ENCODE data around the gene NTN3. TPM values are rescaled to one million over a fixed set of nuclear protein-coding genes. Genes with fewer than 3 reads are reported as not detected.

NTN3 gene
- total RNA-seq, 2 experiments from 2014 or later = not detected

DNA sequence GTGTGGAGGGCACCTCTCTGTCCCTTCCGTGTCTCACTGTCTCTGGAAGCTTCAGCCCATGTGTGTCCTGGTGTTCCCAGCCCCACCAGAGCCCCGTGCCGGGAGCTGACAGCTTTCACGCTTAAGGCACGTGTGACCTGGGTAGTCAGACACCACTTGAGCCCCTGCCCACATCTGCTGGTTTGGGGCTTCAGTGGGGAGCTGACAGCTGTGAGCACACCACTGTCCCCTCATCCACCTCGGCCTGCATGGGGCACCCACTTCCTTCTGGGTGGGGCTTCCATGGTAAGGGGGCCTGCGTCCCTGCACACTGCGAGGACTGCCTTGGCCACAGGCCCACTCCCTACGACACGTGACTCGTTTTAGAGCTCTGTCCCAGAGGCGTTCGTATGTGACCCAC is 13.8 kb upstream of the NTN3 start:
- H3K4me1 Mint-ChIP-seq (ENCODE audit: low read depth) = peaks cover 5% of the 10 kb centered on the region
- peaks cover 5% of the 10 kb centered on the region for H3K36me3 Mint-ChIP-seq (ENCODE audit: low read depth)
- H3K4me3 Mint-ChIP-seq = no peak overlapping the region
- Histone ChIP-seq H3K4me1 (ENCODE audit: insufficient read depth, low read length) (peaks cover 21% of the 10 kb centered on the region), H3K4me3 (ENCODE audit: low read length) (no peak overlapping the region), H3K36me3 (ENCODE audit: insufficient read depth, low read length) (peaks cover 7% of the 10 kb centered on the region), H3K9me3 (ENCODE audit: control insufficient read depth in 1 of 2, insufficient read depth in 1 of 2, low read length in 2 of 2) (no peaks in the 10 kb centered on the region), H3K27ac (ENCODE audit: low read depth in 1 of 2, low read length in 2 of 2) (no peak overlapping the region), H3K27me3 (ENCODE audit: control insufficient read depth in 1 of 2, insufficient read depth in 2 of 2, low read length in 2 of 2) (no peaks in the 10 kb centered on the region)
- ChIA-PET CTCF (no interaction called here), POLR2A (no interaction called here)
- H3K27me3 Mint-ChIP-seq = no peaks in the 10 kb centered on the region
- H3K27ac Mint-ChIP-seq = no peak overlapping the region
- ATAC-seq (ENCODE audit: poor library complexity) (no peak), DNase-seq (no peak)
- intact Hi-C loops (cut with DNase I, micrococcal nuclease) = no loop called here
- H3K9me3 Mint-ChIP-seq = no peaks in the 10 kb centered on the region
- TF ChIP-seq, protein P1, sequence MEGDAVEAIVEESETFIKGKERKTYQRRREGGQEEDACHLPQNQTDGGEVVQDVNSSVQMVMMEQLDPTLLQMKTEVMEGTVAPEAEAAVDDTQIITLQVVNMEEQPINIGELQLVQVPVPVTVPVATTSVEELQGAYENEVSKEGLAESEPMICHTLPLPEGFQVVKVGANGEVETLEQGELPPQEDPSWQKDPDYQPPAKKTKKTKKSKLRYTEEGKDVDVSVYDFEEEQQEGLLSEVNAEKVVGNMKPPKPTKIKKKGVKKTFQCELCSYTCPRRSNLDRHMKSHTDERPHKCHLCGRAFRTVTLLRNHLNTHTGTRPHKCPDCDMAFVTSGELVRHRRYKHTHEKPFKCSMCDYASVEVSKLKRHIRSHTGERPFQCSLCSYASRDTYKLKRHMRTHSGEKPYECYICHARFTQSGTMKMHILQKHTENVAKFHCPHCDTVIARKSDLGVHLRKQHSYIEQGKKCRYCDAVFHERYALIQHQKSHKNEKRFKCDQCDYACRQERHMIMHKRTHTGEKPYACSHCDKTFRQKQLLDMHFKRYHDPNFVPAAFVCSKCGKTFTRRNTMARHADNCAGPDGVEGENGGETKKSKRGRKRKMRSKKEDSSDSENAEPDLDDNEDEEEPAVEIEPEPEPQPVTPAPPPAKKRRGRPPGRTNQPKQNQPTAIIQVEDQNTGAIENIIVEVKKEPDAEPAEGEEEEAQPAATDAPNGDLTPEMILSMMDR (IDR thresholded peaks at IDR 0.05) = no peak

- Histone ChIP-seq H3K4me3 (ENCODE audit: low read length) (no peak overlapping the region), H3K27me3 (ENCODE audit: control insufficient read depth in 1 of 2, insufficient read depth in 2 of 2, low read length in 2 of 2) (no peaks in the 10 kb centered on the region), H3K36me3 (ENCODE audit: insufficient read depth, low read length) (peaks cover 7% of the 10 kb centered on the region), H3K9me3 (ENCODE audit: control insufficient read depth in 1 of 2, insufficient read depth in 1 of 2, low read length in 2 of 2) (no peaks in the 10 kb centered on the region), H3K27ac (ENCODE audit: low read depth in 1 of 2, low read length in 2 of 2) (no peak overlapping the region), H3K4me1 (ENCODE audit: insufficient read depth, low read length) (peaks cover 21% of the 10 kb centered on the region)
- no peaks in the 10 kb centered on the region for H3K36me3 Mint-ChIP-seq (ENCODE audit: low read depth)
- no peaks in the 10 kb centered on the region for H3K9me3 Mint-ChIP-seq
- ChIA-PET CTCF (no interaction called here), POLR2A (no interaction called here)
- TF ChIP-seq, protein P1 (IDR thresholded peaks at IDR 0.05) = no peak
- ATAC-seq (ENCODE audit: poor library complexity) (no peak), DNase-seq (no peak)
- H3K4me1 Mint-ChIP-seq (ENCODE audit: low read depth) = peaks cover 5% of the 10 kb centered on the region
- no peaks in the 10 kb centered on the region for H3K27me3 Mint-ChIP-seq
- H3K4me3 Mint-ChIP-seq = no peak overlapping the region
- intact Hi-C loops (cut with DNase I, micrococcal nuclease) = no loop called here
- no peak overlapping the region for H3K27ac Mint-ChIP-seq
These were observed 13.2 kb upstream of the NTN3 start for GRCh38 chr16:2457946-2458345.

DNA sequence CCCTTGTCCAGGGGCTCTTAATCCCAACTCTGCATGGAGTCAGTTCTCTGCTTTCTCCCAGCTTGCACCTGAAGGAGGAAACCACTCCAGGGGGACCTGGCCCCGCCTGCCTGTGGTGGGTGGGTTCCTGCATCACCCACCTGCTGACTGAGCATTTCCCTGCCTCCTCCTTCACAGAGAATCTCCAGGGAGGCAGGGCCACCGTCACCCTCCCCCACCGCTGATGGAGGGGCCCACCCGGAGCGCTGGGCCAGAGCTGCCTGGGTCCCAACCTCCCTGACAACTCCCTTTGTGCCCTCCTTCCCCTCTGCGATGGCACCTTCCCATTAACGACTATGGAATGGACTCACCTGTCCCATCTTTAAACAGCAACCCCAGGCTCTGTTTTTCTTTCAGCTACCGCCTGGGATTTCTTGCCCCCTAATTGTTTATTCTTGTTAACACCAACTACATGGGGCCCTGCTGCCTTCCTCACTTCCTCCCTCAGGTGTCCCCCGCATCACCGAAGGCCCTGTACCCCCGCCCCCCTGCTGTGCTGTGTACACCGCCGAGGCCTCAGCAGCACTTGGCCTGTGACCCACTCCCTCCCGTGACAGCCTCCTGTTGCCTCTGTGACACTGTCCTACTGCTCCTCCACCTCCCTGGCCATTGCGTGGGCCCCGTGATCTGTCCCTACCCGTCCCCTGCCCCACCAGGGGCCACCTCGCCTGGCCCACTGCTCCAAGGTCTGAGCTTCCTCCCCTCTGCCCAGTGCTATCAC is 12.0 kb upstream of the NTN3 start:
- no peak overlapping the region for H3K27ac ChIP-seq (ENCODE audit: low read depth in 1 of 2, low read length in 2 of 2)

More for the DNA sequence above, 12.0 kb upstream of the NTN3 start:
- H3K9me3 ChIP-seq (ENCODE audit: control insufficient read depth in 1 of 2, insufficient read depth in 1 of 2, low read length in 2 of 2) = no peaks in the 10 kb centered on the region
- Mint-ChIP-seq H3K36me3 (ENCODE audit: low read depth) (no peaks in the 10 kb centered on the region), H3K27me3 (no peaks in the 10 kb centered on the region), H3K27ac (no peak overlapping the region), H3K4me1 (ENCODE audit: low read depth) (peaks cover 5% of the 10 kb centered on the region), H3K4me3 (peak overlapping the region; percentile 79), H3K9me3 (no peaks in the 10 kb centered on the region)
- H3K36me3 ChIP-seq (ENCODE audit: insufficient read depth, low read length) = peaks cover 2% of the 10 kb centered on the region
- intact Hi-C loops (cut with DNase I, micrococcal nuclease) = no loop called here
- peaks cover 21% of the 10 kb centered on the region for H3K4me1 ChIP-seq (ENCODE audit: insufficient read depth, low read length)
- TF ChIP-seq, protein P1 (IDR thresholded peaks at IDR 0.05) = no peak
- CTCF ChIA-PET = interaction anchor here (0.9 kb wide), 2 partner anchors 38 to 119 kb away, joined by 3 read pairs; partner anchors contain the start of gene ABCA3
- H3K4me3 ChIP-seq (ENCODE audit: low read length) = peak overlapping the region; percentile 67
- peak in 1 of 14 experiments; percentile 40 for DNase-seq
- ATAC-seq (ENCODE audit: poor library complexity) = no peak
- POLR2A ChIA-PET = interaction anchor here (0.6 to 2.9 kb wide), 13 partner anchors 12 to 1038 kb away, joined by 3 to 9 read pairs (median 4); partner anchors contain the start of genes AMDHD2, KCTD5, NTN3 and RPS2
- no peaks in the 10 kb centered on the region for H3K27me3 ChIP-seq (ENCODE audit: control insufficient read depth in 1 of 2, insufficient read depth in 2 of 2, low read length in 2 of 2)

Data from CD4-positive, alpha-beta T cell (primary cell).